ENCODE results near the gene SULT1A3.
"Not testable (repeated sequence)": the region's sequence is repeated elsewhere in the genome, so short reads cannot be mapped to it uniquely, and the experiment has no call there.

- TF ChIP-seq, protein P1, sequence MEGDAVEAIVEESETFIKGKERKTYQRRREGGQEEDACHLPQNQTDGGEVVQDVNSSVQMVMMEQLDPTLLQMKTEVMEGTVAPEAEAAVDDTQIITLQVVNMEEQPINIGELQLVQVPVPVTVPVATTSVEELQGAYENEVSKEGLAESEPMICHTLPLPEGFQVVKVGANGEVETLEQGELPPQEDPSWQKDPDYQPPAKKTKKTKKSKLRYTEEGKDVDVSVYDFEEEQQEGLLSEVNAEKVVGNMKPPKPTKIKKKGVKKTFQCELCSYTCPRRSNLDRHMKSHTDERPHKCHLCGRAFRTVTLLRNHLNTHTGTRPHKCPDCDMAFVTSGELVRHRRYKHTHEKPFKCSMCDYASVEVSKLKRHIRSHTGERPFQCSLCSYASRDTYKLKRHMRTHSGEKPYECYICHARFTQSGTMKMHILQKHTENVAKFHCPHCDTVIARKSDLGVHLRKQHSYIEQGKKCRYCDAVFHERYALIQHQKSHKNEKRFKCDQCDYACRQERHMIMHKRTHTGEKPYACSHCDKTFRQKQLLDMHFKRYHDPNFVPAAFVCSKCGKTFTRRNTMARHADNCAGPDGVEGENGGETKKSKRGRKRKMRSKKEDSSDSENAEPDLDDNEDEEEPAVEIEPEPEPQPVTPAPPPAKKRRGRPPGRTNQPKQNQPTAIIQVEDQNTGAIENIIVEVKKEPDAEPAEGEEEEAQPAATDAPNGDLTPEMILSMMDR (IDR thresholded peaks at IDR 0.05; ENCODE audit: borderline replicate concordance, extremely low read depth, low read length, poor library complexity, severe bottlenecking), result not testable (repeated sequence)
- TF ChIP-seq EZH2 (IDR thresholded peaks at IDR 0.05; ENCODE audit: borderline replicate concordance, low read depth, low read length, severe bottlenecking), result not testable (repeated sequence)
Observed at GRCh38 chr16:30206252-30206651, 7.2 kb downstream of the SULT1A3 start.
